IPS-20b (cell line): ENCODE measurements around the gene GLP2R.

ENCODE experiments used
- H3K27ac ChIP-seq: one replicate; pipeline ENCODE4 v1.5.1; 2013; ENCODE audit warnings: low read length
- H3K27me3 ChIP-seq: 2 replicates; pipeline ENCODE4 v1.6.1; 2013; ENCODE audit warnings: mild to moderate bottlenecking, low read length, inconsistent platforms; ENCODE audit not compliant: insufficient read depth
- H3K36me3 ChIP-seq: 2 replicates; pipeline ENCODE4 v1.6.1; 2013; ENCODE audit warnings: low read depth, mild to moderate bottlenecking, inconsistent platforms, low read length, moderate library complexity; ENCODE audit not compliant: insufficient read depth
- H3K4me1 ChIP-seq: 2 replicates; pipeline ENCODE4 v1.6.1; 2013; ENCODE audit warnings: mild to moderate bottlenecking, control low read depth, inconsistent platforms, low read length, moderate library complexity; ENCODE audit not compliant: insufficient read depth
- H3K4me3 ChIP-seq: 2 replicates; pipeline ENCODE4 v1.5.1; 2013; ENCODE audit warnings: mild to moderate bottlenecking, low read length, inconsistent platforms
- H3K9ac ChIP-seq: 2 replicates; pipeline ENCODE4 v1.6.1; 2013; ENCODE audit warnings: low read depth, mild to moderate bottlenecking, inconsistent platforms, low read length, moderate library complexity
- H3K9me3 ChIP-seq: 2 replicates; pipeline ENCODE4 v1.6.1; 2013; ENCODE audit warnings: mild to moderate bottlenecking, low read depth, low read length, inconsistent platforms; ENCODE audit not compliant: insufficient read depth

The GLP2R gene

GRCh38 chr17:9904277-9905077 lies 78.8 kb downstream of the GLP2R start:
- H3K27me3 ChIP-seq: no peaks in the 10 kb centered on the region
- H3K4me3 ChIP-seq: no peak overlapping the region
- H3K9ac ChIP-seq: no peak overlapping the region
- H3K27ac ChIP-seq: no peak overlapping the region
- H3K36me3 ChIP-seq: no peaks in the 10 kb centered on the region
- H3K4me1 ChIP-seq: 0 out of 2 replicates have a peak, but pooled peaks cover 3% of the 10 kb centered on the region
- H3K9me3 ChIP-seq: no peaks in the 10 kb centered on the region

- Histone ChIP-seq H3K27ac (no peak within 1 kb of the TSS), H3K9me3 (no peaks in the 10 kb centered on the region), H3K36me3 (no peaks in the 10 kb centered on the region), H3K4me1 (0 out of 2 replicates have a peak, but pooled peaks cover 3% of the 10 kb centered on the region), H3K9ac (no peak within 1 kb of the TSS), H3K27me3 (no peaks in the 10 kb centered on the region), H3K4me3 (no peak within 1 kb of the TSS)
Observed at GRCh38 chr17:9905078-9905415, 79.3 kb downstream of the GLP2R start, which contains the start of gene RCVRN. RCVRN (minus strand) TSS chr17:9905271; CDS start chr17:9905180, 91 bp downstream.

GRCh38 chr17:9905902-9906301 lies 80.2 kb downstream of the GLP2R start:
- Histone ChIP-seq H3K4me1 (0 out of 2 replicates have a peak, but pooled peaks cover 3% of the 10 kb centered on the region), H3K9ac (no peak overlapping the region), H3K36me3 (no peaks in the 10 kb centered on the region), H3K27me3 (no peaks in the 10 kb centered on the region), H3K4me3 (no peak overlapping the region), H3K27ac (no peak overlapping the region), H3K9me3 (no peaks in the 10 kb centered on the region)

- Histone ChIP-seq H3K27me3 (no peaks in the 10 kb centered on the region), H3K27ac (no peak overlapping the region), H3K4me1 (0 out of 2 replicates have a peak, but pooled peaks cover 3% of the 10 kb centered on the region), H3K9ac (no peak overlapping the region), H3K36me3 (no peaks in the 10 kb centered on the region), H3K9me3 (no peaks in the 10 kb centered on the region), H3K4me3 (no peak overlapping the region)
Observed at GRCh38 chr17:9906616-9907015, 80.9 kb downstream of the GLP2R start.

- Histone ChIP-seq H3K9ac (no peak overlapping the region), H3K27me3 (no peaks in the 10 kb centered on the region), H3K9me3 (no peaks in the 10 kb centered on the region), H3K4me1 (0 out of 2 replicates have a peak, but pooled peaks cover 1% of the 10 kb centered on the region), H3K4me3 (no peak overlapping the region), H3K27ac (no peak overlapping the region), H3K36me3 (no peaks in the 10 kb centered on the region)
Observed at GRCh38 chr17:9907131-9907530, 81.4 kb downstream of the GLP2R start.

- H3K27me3 ChIP-seq: no peaks in the 10 kb centered on the region
- no peak overlapping the region for H3K9ac ChIP-seq
- H3K4me3 ChIP-seq: no peak overlapping the region
- no peaks in the 10 kb centered on the region for H3K36me3 ChIP-seq
- H3K4me1 ChIP-seq: no peaks in the 10 kb centered on the region
- no peaks in the 10 kb centered on the region for H3K9me3 ChIP-seq
- H3K27ac ChIP-seq: no peak overlapping the region
Observed at GRCh38 chr17:9907883-9908648, 82.3 kb downstream of the GLP2R start.

GRCh38 chr17:9908649-9909042 lies 82.9 kb downstream of the GLP2R start:
- Histone ChIP-seq H3K4me3 (no peak overlapping the region), H3K36me3 (no peaks in the 10 kb centered on the region), H3K9me3 (no peaks in the 10 kb centered on the region), H3K27ac (no peak overlapping the region), H3K9ac (no peak overlapping the region), H3K4me1 (no peaks in the 10 kb centered on the region), H3K27me3 (no peaks in the 10 kb centered on the region)

- Histone ChIP-seq H3K4me1 (no peaks in the 10 kb centered on the region), H3K9ac (no peak overlapping the region), H3K4me3 (no peak overlapping the region), H3K9me3 (no peaks in the 10 kb centered on the region), H3K36me3 (no peaks in the 10 kb centered on the region), H3K27me3 (no peaks in the 10 kb centered on the region), H3K27ac (no peak overlapping the region)
Observed at GRCh38 chr17:9911089-9911488, 85.4 kb downstream of the GLP2R start.

GRCh38 chr17:9912121-9913099 lies 86.7 kb downstream of the GLP2R start:
- Histone ChIP-seq H3K27me3 (no peaks in the 10 kb centered on the region), H3K9me3 (no peaks in the 10 kb centered on the region), H3K9ac (no peak overlapping the region), H3K4me3 (no peak overlapping the region), H3K36me3 (no peaks in the 10 kb centered on the region), H3K4me1 (no peaks in the 10 kb centered on the region), H3K27ac (no peak overlapping the region)

- H3K27ac ChIP-seq: no peak overlapping the region
- no peaks in the 10 kb centered on the region for H3K27me3 ChIP-seq
- H3K36me3 ChIP-seq: no peaks in the 10 kb centered on the region
- no peaks in the 10 kb centered on the region for H3K4me1 ChIP-seq
- H3K9ac ChIP-seq: no peak overlapping the region
- H3K4me3 ChIP-seq: no peak overlapping the region
- H3K9me3 ChIP-seq: no peaks in the 10 kb centered on the region
Observed at GRCh38 chr17:9913476-9913875, 87.8 kb downstream of the GLP2R start.

GRCh38 chr17:9916108-9916507 lies 90.4 kb downstream of the GLP2R start:
- Histone ChIP-seq H3K9me3 (no peaks in the 10 kb centered on the region), H3K36me3 (no peaks in the 10 kb centered on the region), H3K9ac (no peak overlapping the region), H3K27ac (no peak overlapping the region), H3K4me1 (no peaks in the 10 kb centered on the region), H3K27me3 (no peaks in the 10 kb centered on the region), H3K4me3 (no peak overlapping the region)
